H1 (cell line): ENCODE measurements around the gene ATP5ME. TPM values are rescaled to one million over a fixed set of nuclear protein-coding genes. Genes with fewer than 3 reads are reported as not detected.

Experiments
- CTCF ChIA-PET: fragments of 300-600 bp; sonication (Branson Sonifier 250); formaldehyde crosslinking; loops from one replicate; lab custom pipeline; 2021; ENCODE audit not compliant: partially characterized antibody; lab: Charles Lee
- POLR2A ChIA-PET: fragments of 300-600 bp; sonication (Branson Sonifier 250); formaldehyde crosslinking; loops from one replicate; lab custom pipeline; 2021; ENCODE audit warnings: inconsistent platforms; ENCODE audit not compliant: partially characterized antibody; lab: Charles Lee
- DNase-seq, 2 experiments: peaks; one replicate each; pipeline versions ENCODE4 v3.0.0 to v3.0.0-alpha.2; 2010 to 2022; ENCODE audit warnings: low spot score in 2 of 2, low read depth in 1 of 2, mixed read lengths in 1 of 2
- FAIRE-seq: peaks from 2 replicates; lab custom pipeline; 2011; peaks lifted over from hg19 to GRCh38; lab: Jason Lieb, UNC
- H2AFZ ChIP-seq: 2 replicates; pipeline ENCODE4 v1.8.1; 2012; ENCODE audit warnings: low read length, inconsistent platforms
- H2AK5ac ChIP-seq: 2 replicates; pipeline ENCODE4 v1.6.1; 2013; ENCODE audit warnings: low read depth, low read length
- H2BK120ac ChIP-seq: replicated peaks from 2 replicates; pipeline ENCODE3; 2013; ENCODE audit warnings: low read depth, low read length, inconsistent platforms
- H2BK12ac ChIP-seq: 2 replicates; pipeline ENCODE4 v1.6.1; 2013; ENCODE audit warnings: low read depth, low read length
- H2BK15ac ChIP-seq: 2 replicates; pipeline ENCODE4 v1.6.1; 2013; ENCODE audit warnings: low read length
- H2BK20ac ChIP-seq: 2 replicates; pipeline ENCODE4 v1.6.1; 2013; ENCODE audit warnings: low read length
- H2BK5ac ChIP-seq: 2 replicates; pipeline ENCODE4 v1.6.1; 2013; ENCODE audit warnings: low read depth, low read length
- H3K14ac ChIP-seq: 2 replicates; pipeline ENCODE4 v1.6.1; 2013; ENCODE audit warnings: inconsistent platforms; ENCODE audit not compliant: insufficient read length
- H3K18ac ChIP-seq: 2 replicates; pipeline ENCODE4 v1.6.1; 2013; ENCODE audit warnings: low read length; ENCODE audit errors: extremely low read depth
- H3K23ac ChIP-seq: 2 replicates; pipeline ENCODE4 v1.6.1; 2013; ENCODE audit warnings: inconsistent platforms; ENCODE audit not compliant: insufficient read length
- H3K23me2 ChIP-seq: 2 replicates; pipeline ENCODE4 v1.6.1; 2013; ENCODE audit warnings: low read depth, low read length
- H3K27ac ChIP-seq: 2 replicates; pipeline ENCODE4 v1.6.1; 2011; ENCODE audit warnings: low read depth, low read length, inconsistent platforms
- H3K27me3 ChIP-seq, 4 experiments: replicated peaks in 1 of 4; 1 replicate in 1 of 4; 2 replicates in 3 of 4; pipeline versions ENCODE4 v1.6.1 to v1.8.1; 2011 to 2013; ENCODE audit warnings: low read length in 3 of 4, mild to moderate bottlenecking in 3 of 4, inconsistent platforms in 2 of 4, mixed read lengths in 2 of 4, moderate library complexity in 1 of 4; ENCODE audit not compliant: control insufficient read depth in 3 of 4, insufficient read depth in 3 of 4; ENCODE audit errors: extremely low read depth in 1 of 4
- H3K36me3 ChIP-seq, 4 experiments: 2 replicates each; pipeline versions ENCODE4 v1.6.1 to v1.8.1; 2011 to 2013; ENCODE audit warnings: mild to moderate bottlenecking in 4 of 4, low read length in 3 of 4, moderate library complexity in 2 of 4, control low read depth in 1 of 4, inconsistent platforms in 1 of 4; ENCODE audit not compliant: insufficient read depth in 4 of 4, control insufficient read depth in 2 of 4
- H3K4ac ChIP-seq: replicated peaks from 2 replicates; pipeline ENCODE3; 2013; ENCODE audit warnings: low read length, low read depth, mixed read lengths, inconsistent platforms; ENCODE audit not compliant: insufficient read length
- H3K4me1 ChIP-seq, 4 experiments: replicated peaks in 1 of 4; 1 replicate in 1 of 4; 2 replicates in 3 of 4; pipeline versions ENCODE4 v1.6.1 to v1.8.1; 2011 to 2013; ENCODE audit warnings: low read length in 3 of 4, inconsistent platforms in 2 of 4, mixed read lengths in 1 of 4; ENCODE audit not compliant: insufficient read depth in 4 of 4, control insufficient read depth in 3 of 4
- H3K4me2 ChIP-seq, 2 experiments: 2 replicates each; pipeline versions ENCODE4 v1.6.1 to v1.8.1; 2011 to 2013; ENCODE audit warnings: low read depth in 2 of 2, low read length in 2 of 2, control low read depth in 1 of 2, inconsistent platforms in 1 of 2, mild to moderate bottlenecking in 1 of 2; ENCODE audit not compliant: insufficient read depth in 1 of 2
- H3K4me3 ChIP-seq, 4 experiments: fragments of 200-600, 300-600 bp in 1 of 4; sonication (generic), shearing (Covaris generic), sonication (Bioruptor Twin) in 1 of 4; 2 replicates each; pipeline versions ENCODE4 v1.5.1 to v1.8.1; 2011 to 2016; ENCODE audit warnings: low read length in 4 of 4, low read depth in 3 of 4, control low read depth in 2 of 4, inconsistent platforms in 2 of 4, mild to moderate bottlenecking in 2 of 4, mixed read lengths in 1 of 4, moderate library complexity in 1 of 4; ENCODE audit not compliant: insufficient read depth in 2 of 4; ENCODE audit errors: extremely low read depth in 1 of 4
- H3K56ac ChIP-seq: replicated peaks from 2 replicates; pipeline ENCODE3; 2013; ENCODE audit warnings: low read depth, mild to moderate bottlenecking, mixed read lengths, low read length, inconsistent platforms; ENCODE audit not compliant: insufficient read length
- H3K79me1 ChIP-seq: 2 replicates; pipeline ENCODE4 v1.6.1; 2013; ENCODE audit warnings: low read depth, low read length, control low read depth
- H3K79me2 ChIP-seq, 2 experiments: 2 replicates each; pipeline versions ENCODE4 v1.6.1 to v1.8.1; 2012 to 2013; ENCODE audit warnings: low read length in 2 of 2, mild to moderate bottlenecking in 2 of 2, inconsistent platforms in 1 of 2; ENCODE audit not compliant: insufficient read depth in 2 of 2, control insufficient read depth in 1 of 2
- H3K9ac ChIP-seq, 4 experiments: replicated peaks in 1 of 4; 1 replicate in 1 of 4; 2 replicates in 3 of 4; pipeline versions ENCODE4 v1.6.1 to v1.8.1; 2011 to 2013; ENCODE audit warnings: low read depth in 3 of 4, low read length in 3 of 4, control low read depth in 2 of 4, mild to moderate bottlenecking in 2 of 4, moderate library complexity in 2 of 4, inconsistent platforms in 1 of 4; ENCODE audit errors: extremely low read depth in 1 of 4
- H3K9me3 ChIP-seq, 2 experiments: 2 replicates each; pipeline versions ENCODE4 v1.6.1 to v1.8.1; 2012 to 2013; ENCODE audit warnings: mild to moderate bottlenecking in 2 of 2, moderate library complexity in 2 of 2, control low read depth in 1 of 2, inconsistent platforms in 1 of 2, low read depth in 1 of 2, low read length in 1 of 2, mixed read lengths in 1 of 2; ENCODE audit not compliant: insufficient read depth in 2 of 2
- H4K20me1 ChIP-seq, 2 experiments: replicated peaks in 1 of 2; 2 replicates each; pipeline versions ENCODE3 to v1.8.1; 2011 to 2013; ENCODE audit warnings: inconsistent platforms in 2 of 2, low read length in 2 of 2, mild to moderate bottlenecking in 1 of 2; ENCODE audit not compliant: insufficient read depth in 2 of 2, control insufficient read depth in 1 of 2
- H4K5ac ChIP-seq: 2 replicates; pipeline ENCODE4 v1.6.1; 2013; ENCODE audit warnings: low read length, low read depth, mixed read lengths, inconsistent platforms; ENCODE audit not compliant: insufficient read length
- H4K8ac ChIP-seq: 2 replicates; pipeline ENCODE4 v1.8.0; 2013; ENCODE audit warnings: mild to moderate bottlenecking, moderate library complexity, low read length, inconsistent platforms; ENCODE audit not compliant: insufficient read depth; ENCODE audit errors: extremely low read depth
- H4K91ac ChIP-seq: replicated peaks from 2 replicates; pipeline ENCODE3; 2013; ENCODE audit warnings: low read length, mixed read lengths, inconsistent platforms; ENCODE audit not compliant: insufficient read length
- CHD2 ChIP-seq: IDR thresholded peaks from 2 replicates; pipeline ENCODE4 v1.6.1; 2012; ENCODE audit warnings: low read length, improper control_type of control experiment
- EP300 ChIP-seq, 2 experiments: IDR thresholded peaks; 1 replicate in 1 of 2; 2 replicates in 1 of 2; pipeline ENCODE4 v1.6.1; 2011 to 2012; ENCODE audit warnings: low read depth in 2 of 2, low read length in 2 of 2, mild to moderate bottlenecking in 2 of 2, borderline replicate concordance in 1 of 2, inconsistent platforms in 1 of 2, moderate library complexity in 1 of 2
- FOSL1 ChIP-seq: IDR thresholded peaks from 2 replicates; pipeline ENCODE4 v1.6.1; 2011; ENCODE audit warnings: mild to moderate bottlenecking, low read depth, low read length, moderate library complexity; ENCODE audit not compliant: insufficient read depth
- HDAC2 ChIP-seq, 2 experiments: fragments of 300-600 bp in 1 of 2; sonication (generic) in 1 of 2; IDR thresholded peaks; 2 replicates each; pipeline ENCODE4 v1.6.1; 2011 to 2012; ENCODE audit warnings: low read depth in 2 of 2, low read length in 2 of 2, mild to moderate bottlenecking in 2 of 2, moderate library complexity in 2 of 2, borderline replicate concordance in 1 of 2, inconsistent platforms in 1 of 2
- RFX5 ChIP-seq: IDR thresholded peaks from 2 replicates; pipeline ENCODE4 v1.6.1; 2011; ENCODE audit warnings: low read depth, low read length, improper control_type of control experiment, borderline replicate concordance
- SAP30 ChIP-seq: fragments of 300-600 bp; sonication (generic); IDR thresholded peaks from 2 replicates; pipeline ENCODE4 v1.7.1; 2012; ENCODE audit warnings: low read length, moderate library complexity, mild to moderate bottlenecking, inconsistent platforms; ENCODE audit not compliant: insufficient read depth, insufficient replicate concordance
- SP1 ChIP-seq: IDR thresholded peaks from 2 replicates; pipeline ENCODE4 v1.6.1; 2011; ENCODE audit warnings: low read depth, low read length
- TBP ChIP-seq: IDR thresholded peaks from 2 replicates; pipeline ENCODE4 v1.6.1; 2011; ENCODE audit warnings: low read depth, low read length, improper control_type of control experiment
- YY1 ChIP-seq: IDR thresholded peaks from 2 replicates; pipeline ENCODE4 v1.6.1; 2011; ENCODE audit warnings: low read depth, mild to moderate bottlenecking, low read length
- WGBS, 2 experiments: shearing (Covaris generic) in 1 of 2; methylation state at CpG; one replicate each; pipeline versions ENCODE4 v1.1.6 to v1.1.7; 2013 to 2015; ENCODE audit warnings: low lambda C conversion rate in 2 of 2, mixed read lengths in 2 of 2, inconsistent platforms in 1 of 2, low coverage in 1 of 2, missing lambda C conversion rate in 1 of 2; ENCODE audit not compliant: insufficient replicate concordance in 2 of 2, insufficient coverage in 1 of 2, insufficient read length in 1 of 2; ENCODE audit errors: extremely low coverage in 1 of 2, missing lambda C conversion rate in 1 of 2; 5-methylcytosine and 5-hydroxymethylcytosine counted together
- polyA plus RNA-seq, 7 experiments: library from polyadenylated mRNA; depleted of rRNA in 3 of 7; stranded (reverse) in 5 of 7; unstranded in 2 of 7; fragments of >200 nt in 5 of 7; fragments of 200-250 nt in 2 of 7; gene quantifications; 1 replicate in 5 of 7; 2 replicates in 1 of 7; 4 replicates in 1 of 7; pipeline versions ENCODE4 v1.2.1 to v1.2.3, GENCODE V29; 2011 to 2013; ENCODE audit warnings: missing spikeins in 2 of 7, mixed read lengths in 2 of 7
- total RNA-seq: library from RNA; stranded (reverse); fragmentation: NEBNext Ultra II Directional; extraction: Animal tissue kit (Norgen Biotek cat#: 25700); gene quantifications from 2 replicates; pipeline ENCODE4 v1.2.1, GENCODE V29; 2021
- TF ChIP-seq, protein P1 (sequence below), 3 experiments: IDR thresholded peaks; 1 replicate in 2 of 3; 2 replicates in 1 of 3; pipeline versions ENCODE4 v1.5.1 to v1.6.1; 2011; ENCODE audit warnings: low read length in 3 of 3, mild to moderate bottlenecking in 3 of 3, inconsistent platforms in 2 of 3, low read depth in 1 of 3, moderate library complexity in 1 of 3; ENCODE audit not compliant: insufficient read depth in 1 of 3; ENCODE audit errors: control extremely low read depth in 1 of 3

The ATP5ME gene
- total and polyA plus RNA-seq, 2 of the 8 experiments (the other 6 are each of a cell fraction or from before 2014, with no cell fraction given): 375 to 450 TPM

DNA sequence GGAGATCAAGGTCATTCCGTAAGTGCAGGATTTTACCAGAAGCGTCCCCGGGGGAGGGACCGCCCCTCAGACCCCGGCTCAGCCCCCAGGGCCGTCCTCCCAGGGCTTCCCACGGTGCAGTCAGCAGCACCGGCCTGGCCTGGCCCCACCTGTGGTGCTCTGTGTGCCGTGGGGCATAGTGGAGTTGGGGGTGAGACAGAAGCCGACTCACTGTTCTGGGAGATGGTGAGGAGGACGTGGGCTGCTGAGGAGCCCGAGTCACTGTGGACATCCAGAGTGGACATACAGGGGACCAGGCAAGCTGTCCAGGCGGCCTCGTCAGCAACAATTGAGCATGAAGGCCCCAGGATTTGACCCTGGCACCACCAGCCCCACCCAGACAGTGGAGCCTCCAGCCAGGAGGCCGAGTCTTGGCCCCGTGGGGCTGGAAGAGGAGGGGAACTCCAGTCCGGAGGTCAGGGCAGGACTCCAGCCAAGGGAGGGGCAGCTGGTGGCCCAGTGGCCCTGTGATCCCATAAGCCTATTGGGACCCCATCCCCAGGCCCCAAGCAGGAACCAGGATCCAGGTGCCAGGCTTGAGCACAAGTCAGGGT lies 19.1 kb downstream of the ATP5ME start:
- no peak overlapping the region for H2BK20ac ChIP-seq
- POLR2A ChIA-PET: interaction anchor here (1.9 to 2.8 kb wide), 2 partner anchors 8 to 11 kb away, joined by 4 to 11 read pairs; no protein-coding TSS in a partner anchor
- H3K27ac ChIP-seq: no peak overlapping the region
- FAIRE-seq: no peak
- H3K23ac ChIP-seq: no peak overlapping the region
- no peak overlapping the region for H4K5ac ChIP-seq
- DNase-seq: no peak
- H3K79me2 ChIP-seq: no peaks in the 10 kb centered on the region
- H3K23me2 ChIP-seq: no peaks in the 10 kb centered on the region; the same call in 1 of the 2 replicates
- no peak overlapping the region for H3K4me2 ChIP-seq
- no peak overlapping the region for H4K8ac ChIP-seq
- H3K9ac ChIP-seq: no peak overlapping the region
- no peak overlapping the region for H4K91ac ChIP-seq
- no peaks in the 10 kb centered on the region for H3K9me3 ChIP-seq
- no peak overlapping the region for H2BK120ac ChIP-seq
- H3K36me3 ChIP-seq: no peaks in the 10 kb centered on the region; a peak in 1 of 8 replicates
- H3K4me3 ChIP-seq: no peak overlapping the region
- no peak overlapping the region for H3K18ac ChIP-seq
- peaks cover 0 to 11% (median 0%) of the 10 kb centered on the region in 4 experiments; a peak in 2 of 7 replicates for H3K27me3 ChIP-seq
- no peak overlapping the region for H2BK5ac ChIP-seq
- H2AK5ac ChIP-seq: no peak overlapping the region
- peaks cover 0 to 16% of the 10 kb centered on the region in 2 experiments for H4K20me1 ChIP-seq
- H3K4me1 ChIP-seq: no peaks in the 10 kb centered on the region
- H3K79me1 ChIP-seq: no peaks in the 10 kb centered on the region
- no peak overlapping the region for H2BK15ac ChIP-seq
- 88% methylated on average over 16 of the region's 17 CpGs; no CpG with 5 or more reads in 1 of the 2 experiments for WGBS, 2 experiments
- H3K4ac ChIP-seq: no peak overlapping the region
- no peak overlapping the region for H3K14ac ChIP-seq
- CTCF ChIA-PET: no interaction called here
- H3K56ac ChIP-seq: no peak overlapping the region
- no peak overlapping the region for H2AFZ ChIP-seq
- H2BK12ac ChIP-seq: no peak overlapping the region
- no peak for TF ChIP-seq SP1
- no peak for TF ChIP-seq RFX5
- no peak for TF ChIP-seq EP300 (IDR thresholded peaks at IDR 0.05; ENCODE audit: borderline replicate concordance in 1 of 2, low read depth in 2 of 2, low read length in 2 of 2)
- TF ChIP-seq CHD2: no peak
- TF ChIP-seq YY1: no peak
- TF ChIP-seq FOSL1: no peak
- no peak for TF ChIP-seq HDAC2 (IDR thresholded peaks at IDR 0.05; ENCODE audit: borderline replicate concordance in 1 of 2, low read depth in 2 of 2, low read length in 2 of 2)
- no peak for TF ChIP-seq SAP30
- TF ChIP-seq, protein P1, sequence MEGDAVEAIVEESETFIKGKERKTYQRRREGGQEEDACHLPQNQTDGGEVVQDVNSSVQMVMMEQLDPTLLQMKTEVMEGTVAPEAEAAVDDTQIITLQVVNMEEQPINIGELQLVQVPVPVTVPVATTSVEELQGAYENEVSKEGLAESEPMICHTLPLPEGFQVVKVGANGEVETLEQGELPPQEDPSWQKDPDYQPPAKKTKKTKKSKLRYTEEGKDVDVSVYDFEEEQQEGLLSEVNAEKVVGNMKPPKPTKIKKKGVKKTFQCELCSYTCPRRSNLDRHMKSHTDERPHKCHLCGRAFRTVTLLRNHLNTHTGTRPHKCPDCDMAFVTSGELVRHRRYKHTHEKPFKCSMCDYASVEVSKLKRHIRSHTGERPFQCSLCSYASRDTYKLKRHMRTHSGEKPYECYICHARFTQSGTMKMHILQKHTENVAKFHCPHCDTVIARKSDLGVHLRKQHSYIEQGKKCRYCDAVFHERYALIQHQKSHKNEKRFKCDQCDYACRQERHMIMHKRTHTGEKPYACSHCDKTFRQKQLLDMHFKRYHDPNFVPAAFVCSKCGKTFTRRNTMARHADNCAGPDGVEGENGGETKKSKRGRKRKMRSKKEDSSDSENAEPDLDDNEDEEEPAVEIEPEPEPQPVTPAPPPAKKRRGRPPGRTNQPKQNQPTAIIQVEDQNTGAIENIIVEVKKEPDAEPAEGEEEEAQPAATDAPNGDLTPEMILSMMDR (IDR thresholded peaks at IDR 0.05; ENCODE audit: control extremely low read depth in 1 of 3, insufficient read depth in 1 of 3, low read depth in 1 of 3, low read length in 3 of 3): no peak
- TF ChIP-seq TBP: no peak
